Activated T-helper 1 cell treated with Interleukin-2 at 50 U/mL for 16 hours (primary cell): ENCODE measurements around the gene PEX26.
"Not testable (repeated sequence)": the region's sequence is repeated elsewhere in the genome, so short reads cannot be mapped to it uniquely, and the experiment has no call there.

Experiments
- DNase-seq: peaks from one replicate; pipeline ENCODE4 v3.0.0-alpha.2; 2020; ENCODE audit warnings: low read depth

PEX26 gene

GRCh38 chr22:18071307-18071967 lies 6.4 kb upstream of the PEX26 start:
- not testable (repeated sequence) for DNase-seq

DNA sequence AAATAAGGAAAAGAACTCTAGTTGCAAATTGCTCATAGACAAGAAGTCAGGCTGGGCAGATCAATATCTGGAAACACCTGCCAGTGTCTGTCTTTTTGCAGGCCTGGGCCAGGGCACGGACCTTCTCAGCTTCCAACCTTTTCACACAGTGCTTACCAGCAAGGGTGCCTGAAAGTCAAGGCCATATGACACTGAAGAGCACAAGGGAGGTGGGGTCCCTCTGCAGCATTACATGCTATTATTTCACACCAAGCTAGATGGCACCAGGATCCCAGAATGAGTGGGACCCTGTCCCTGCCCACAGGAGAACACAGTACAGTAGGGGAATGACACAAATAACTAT lies 5.9 kb upstream of the PEX26 start:
- DNase-seq, result no peak

- DNase-seq, result no peak
Measured at GRCh38 chr22:18073467-18073866, 4.3 kb upstream of the PEX26 start.

GRCh38 chr22:18073927-18074326 lies 3.9 kb upstream of the PEX26 start:
- not testable (repeated sequence) for DNase-seq

DNA sequence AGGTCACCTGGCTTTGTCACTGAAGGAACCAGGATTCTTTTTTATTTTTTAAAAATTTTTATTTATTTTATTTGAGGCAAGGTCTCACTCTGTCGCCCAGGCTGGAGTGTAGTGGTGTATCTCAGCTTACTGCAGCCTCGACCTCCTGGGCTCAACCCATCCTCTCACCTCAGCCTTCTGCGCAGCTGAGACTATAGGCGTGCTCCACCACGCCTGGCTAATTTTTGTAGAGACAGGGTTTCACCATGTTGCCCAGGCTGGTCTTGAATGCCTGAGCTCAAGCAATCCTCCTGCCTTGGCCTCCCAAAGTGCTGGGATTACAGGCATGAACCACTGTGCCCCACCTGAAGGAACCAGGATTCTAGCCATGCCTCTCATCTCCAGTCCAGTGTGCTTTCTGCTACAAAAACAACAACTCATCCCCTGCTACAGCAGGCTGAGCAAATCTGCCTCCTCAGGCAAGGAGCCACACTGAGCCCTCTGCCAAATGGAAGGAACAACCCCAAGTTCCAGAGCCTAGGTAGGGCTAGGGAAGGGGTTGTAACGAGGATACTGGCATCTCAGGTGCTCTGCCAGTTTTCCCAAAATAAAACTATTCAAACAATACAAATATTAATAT lies 2.6 kb upstream of the PEX26 start:
- no peak for DNase-seq

GRCh38 chr22:18075720-18076497 lies 1.9 kb upstream of the PEX26 start:
- no peak for DNase-seq

DNA sequence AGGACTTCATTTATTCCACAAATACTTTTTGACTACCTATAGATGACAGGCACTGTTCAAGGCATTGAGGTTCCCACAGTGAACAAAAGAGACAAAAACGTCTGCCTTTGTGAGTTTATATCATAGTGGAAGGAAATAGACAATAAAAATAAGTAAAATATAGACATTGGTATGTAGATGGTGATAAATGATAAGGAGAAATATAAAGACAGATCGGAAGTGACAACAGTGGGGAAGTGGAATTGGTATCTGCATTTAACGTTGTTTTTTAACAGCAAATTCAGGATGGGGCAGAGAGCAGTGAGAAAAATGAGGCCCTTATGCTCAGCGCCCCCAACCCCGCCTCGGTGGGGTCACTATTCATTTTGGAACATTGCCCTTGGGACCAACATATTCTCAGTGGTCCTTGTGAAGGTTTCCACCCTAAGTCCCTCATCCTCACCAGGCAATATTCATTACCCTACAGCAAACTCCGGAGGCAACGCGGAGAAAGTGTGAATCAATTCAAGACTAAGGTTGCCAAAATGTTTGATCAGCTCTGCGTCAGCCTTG lies 627 bp upstream of the PEX26 start:
- DNase-seq, result no peak

GRCh38 chr22:18078329-18079041 lies 695 bp downstream of the PEX26 start:
- DNase-seq, result no peak

DNA sequence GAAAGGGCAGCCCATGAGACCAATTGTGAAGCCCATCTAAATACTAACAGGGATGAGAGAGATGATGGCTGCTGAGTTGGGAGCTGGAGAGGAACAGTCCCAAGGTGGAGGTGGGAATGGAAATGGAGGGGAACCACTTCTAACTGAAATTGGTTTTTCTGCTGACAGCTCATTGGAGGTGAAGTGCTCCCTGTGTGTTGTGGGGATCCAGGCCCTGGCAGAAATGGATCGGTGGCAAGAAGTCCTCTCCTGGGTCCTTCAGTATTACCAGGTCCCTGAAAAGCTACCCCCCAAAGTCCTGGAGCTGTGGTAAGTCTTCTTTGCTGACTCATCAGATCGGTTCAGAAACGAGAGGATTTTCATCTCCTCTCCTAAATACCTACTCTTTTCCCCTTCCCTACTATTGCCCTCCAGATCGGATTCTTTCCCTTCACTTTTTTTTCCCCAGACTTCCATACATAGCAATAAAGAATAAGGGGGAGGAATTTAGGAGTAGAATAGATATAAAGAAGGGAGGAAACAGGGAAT lies 2.0 kb downstream of the PEX26 start:
- no peak for DNase-seq

GRCh38 chr22:18081416-18081815 lies 3.6 kb downstream of the PEX26 start:
- no peak for DNase-seq

DNA sequence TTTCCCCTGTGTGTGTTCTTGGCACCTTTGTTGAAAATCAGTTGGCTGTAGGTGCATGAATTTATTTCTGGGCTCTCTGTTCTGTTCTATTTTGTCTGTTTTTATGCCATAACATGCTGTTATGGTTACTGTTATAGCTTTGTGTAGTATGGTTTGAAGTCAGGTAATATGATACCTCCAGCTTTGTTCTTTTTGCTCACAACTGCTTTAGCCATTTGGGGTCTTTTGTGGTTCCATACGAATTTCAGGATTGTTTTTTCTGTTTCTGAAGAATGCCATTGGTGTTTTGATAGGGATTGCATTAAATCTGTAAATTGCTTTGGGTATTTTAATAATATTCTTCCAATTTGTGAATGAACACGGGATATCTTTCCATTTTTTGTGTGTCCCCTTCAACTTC lies 4.7 kb downstream of the PEX26 start:
- no peak for DNase-seq

DNA sequence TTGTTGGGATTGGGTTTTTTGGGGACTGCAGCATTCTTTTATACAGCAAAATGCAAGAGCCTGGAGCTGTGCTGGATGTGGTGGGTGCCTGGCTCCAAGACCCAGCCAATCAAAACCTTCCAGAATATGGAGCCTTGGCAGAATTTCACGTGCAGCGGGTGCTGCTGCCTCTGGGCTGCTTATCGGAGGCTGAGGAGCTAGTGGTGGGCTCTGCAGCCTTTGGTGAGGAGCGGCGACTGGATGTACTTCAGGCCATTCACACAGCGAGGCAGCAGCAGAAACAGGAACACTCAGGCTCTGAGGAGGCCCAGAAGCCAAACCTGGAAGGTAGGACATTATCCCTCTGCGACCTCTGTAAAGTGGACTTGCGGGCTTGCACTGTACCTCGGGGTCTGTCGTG lies 5.6 kb downstream of the PEX26 start:
- no peak for DNase-seq

- DNase-seq, result no peak
Measured at GRCh38 chr22:18085188-18085587, 7.4 kb downstream of the PEX26 start.

DNA sequence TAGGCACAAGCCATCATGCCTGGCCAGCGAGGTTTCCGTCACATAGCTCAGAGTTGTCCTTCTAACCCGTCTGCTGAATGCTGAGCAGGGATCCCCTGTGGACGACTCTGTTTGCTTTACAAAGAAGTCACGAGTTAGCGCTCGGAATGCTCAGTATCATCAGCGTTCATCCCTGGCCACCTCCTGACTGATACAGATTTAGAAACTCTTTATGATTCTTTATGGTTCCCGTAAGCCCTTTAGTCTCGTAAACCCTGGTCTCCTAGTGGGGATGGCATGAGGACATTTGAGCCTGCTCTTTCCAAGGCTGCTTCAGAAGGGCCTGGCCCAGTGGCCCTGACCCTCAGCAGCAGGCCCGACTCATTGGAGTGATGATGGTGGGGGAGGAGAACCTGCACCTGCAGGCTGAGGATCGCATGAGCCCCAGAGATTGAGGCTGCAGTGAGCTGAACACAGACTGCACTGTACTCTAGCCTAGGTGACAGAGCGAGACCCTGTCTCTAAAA lies 9.6 kb downstream of the PEX26 start:
- DNase-seq, result no peak

- DNase-seq, result no peak
Measured at GRCh38 chr22:18088825-18089568, 11.2 kb downstream of the PEX26 start.

DNA sequence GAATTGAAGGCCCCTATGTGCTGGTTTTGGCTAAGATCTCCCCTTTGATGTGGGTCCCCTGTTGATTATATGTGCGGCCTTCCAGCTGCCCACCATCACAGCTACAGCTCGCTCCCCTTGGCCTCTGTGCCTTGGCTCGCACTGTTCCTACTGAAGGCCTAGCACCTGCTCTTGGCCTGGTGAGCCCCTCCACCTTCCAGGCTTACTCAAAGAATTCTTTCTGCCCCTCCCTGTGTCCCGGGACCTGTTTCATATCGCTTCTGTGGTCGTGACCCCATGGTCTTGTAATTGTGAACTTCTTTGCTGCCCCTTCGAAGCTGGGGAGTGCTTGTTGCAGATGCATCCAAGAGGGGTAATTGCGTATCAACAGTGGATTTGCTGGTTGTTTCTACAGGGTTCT lies 12.5 kb downstream of the PEX26 start:
- DNase-seq, result no peak

DNA sequence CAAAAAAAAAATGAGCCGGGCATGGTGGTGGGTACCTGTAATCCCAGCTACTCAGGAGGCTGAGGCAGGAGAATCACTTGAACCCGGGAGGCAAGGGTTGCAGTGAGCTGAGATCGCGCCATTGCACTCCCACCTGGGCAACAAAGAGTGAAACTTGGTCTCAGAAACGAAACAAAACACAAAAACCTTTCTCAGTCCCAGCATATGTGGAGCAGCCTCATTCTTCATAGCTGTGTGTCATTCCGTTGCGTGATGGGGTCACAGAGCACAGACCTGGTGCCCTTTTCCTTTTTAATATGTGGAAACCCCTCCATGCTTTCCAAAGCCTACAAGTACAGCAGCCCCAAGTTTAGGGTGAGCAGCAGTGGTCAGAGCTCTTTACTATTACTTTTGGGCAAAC lies 13.7 kb downstream of the PEX26 start:
- DNase-seq, result no peak

GRCh38 chr22:18091916-18092526 lies 14.2 kb downstream of the PEX26 start:
- no peak for DNase-seq

DNA sequence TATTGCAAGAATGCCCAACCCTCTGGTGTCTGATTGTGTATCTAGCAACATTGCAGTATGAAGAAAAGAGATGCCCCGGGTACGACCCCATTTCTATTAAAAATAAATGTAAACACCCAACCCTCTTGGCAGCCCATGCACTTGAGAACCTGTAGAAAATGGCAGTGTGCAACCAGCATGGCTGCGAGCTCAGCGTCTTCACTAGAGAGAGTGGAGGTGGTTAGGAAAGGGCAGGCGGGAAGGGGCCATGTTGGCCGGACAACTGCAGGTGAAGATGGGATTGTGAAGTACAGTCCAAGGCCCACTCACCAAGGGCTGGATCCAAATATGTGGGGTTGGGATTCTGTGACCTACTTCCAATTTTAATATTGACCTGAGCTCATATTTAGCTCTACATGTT lies 15.9 kb downstream of the PEX26 start:
- no peak for DNase-seq

- no peak for DNase-seq
Measured at GRCh38 chr22:18095101-18095805, 17.5 kb downstream of the PEX26 start.
